SK-N-SH treated with all-trans-retinoic acid at 6 μM for 48 hours (cell line): ENCODE data around the gene FEM1A.

Experiments
- BACH2 ChIP-seq: fragments of 250-450 bp; sonication (Bioruptor Pico); IDR thresholded peaks from 2 replicates; pipeline ENCODE4 v1.9.0; 2021; ENCODE audit warnings: mild to moderate bottlenecking, borderline replicate concordance
- CSRNP3 ChIP-seq: fragments of 250-450 bp; sonication (Bioruptor Pico); IDR thresholded peaks from 2 replicates; pipeline ENCODE4 v1.5.1; 2021; ENCODE audit warnings: mild to moderate bottlenecking, moderate library complexity
- OSR1 ChIP-seq: fragments of 250-450 bp; sonication (Bioruptor Pico); IDR thresholded peaks from 2 replicates; pipeline ENCODE4 v1.8.0; 2022; ENCODE audit warnings: moderate library complexity, mild to moderate bottlenecking, inconsistent platforms
- PATZ1 ChIP-seq: fragments of 250-450 bp; sonication (Bioruptor Pico); IDR thresholded peaks from 2 replicates; pipeline ENCODE4 v1.8.0; 2020; ENCODE audit warnings: mild to moderate bottlenecking, moderate library complexity, borderline replicate concordance
- ZC3H10 ChIP-seq: fragments of 250-450 bp; sonication (Bioruptor Pico); IDR thresholded peaks from 2 replicates; pipeline ENCODE4 v1.5.1; 2021; ENCODE audit warnings: mild to moderate bottlenecking, moderate library complexity
- ZFP30 ChIP-seq: fragments of 450-650 bp; formaldehyde crosslinking; IDR thresholded peaks from 2 replicates; pipeline ENCODE4 v1.5.0; 2022; ENCODE audit warnings: mild to moderate bottlenecking, moderate library complexity
- ZNF70 ChIP-seq: fragments of 450-650 bp; formaldehyde crosslinking; IDR thresholded peaks from 2 replicates; pipeline ENCODE4 v1.5.0; 2020; ENCODE audit warnings: mild to moderate bottlenecking, moderate library complexity
- TF ChIP-seq, protein P1 (sequence below): fragments of 250-450 bp; sonication (Bioruptor Pico); IDR thresholded peaks from 2 replicates; pipeline ENCODE4 v1.5.0; 2020; ENCODE audit warnings: mild to moderate bottlenecking, moderate library complexity
- TF ChIP-seq, protein P2 (sequence below): fragments of 250-450 bp; sonication (Bioruptor Pico); IDR thresholded peaks from 2 replicates; pipeline ENCODE4 v1.5.1; 2020; ENCODE audit warnings: low read depth, mild to moderate bottlenecking, moderate library complexity

GRCh38 chr19:4781801-4782200 lies 9.7 kb upstream of the FEM1A start:
- TF ChIP-seq, protein P1, sequence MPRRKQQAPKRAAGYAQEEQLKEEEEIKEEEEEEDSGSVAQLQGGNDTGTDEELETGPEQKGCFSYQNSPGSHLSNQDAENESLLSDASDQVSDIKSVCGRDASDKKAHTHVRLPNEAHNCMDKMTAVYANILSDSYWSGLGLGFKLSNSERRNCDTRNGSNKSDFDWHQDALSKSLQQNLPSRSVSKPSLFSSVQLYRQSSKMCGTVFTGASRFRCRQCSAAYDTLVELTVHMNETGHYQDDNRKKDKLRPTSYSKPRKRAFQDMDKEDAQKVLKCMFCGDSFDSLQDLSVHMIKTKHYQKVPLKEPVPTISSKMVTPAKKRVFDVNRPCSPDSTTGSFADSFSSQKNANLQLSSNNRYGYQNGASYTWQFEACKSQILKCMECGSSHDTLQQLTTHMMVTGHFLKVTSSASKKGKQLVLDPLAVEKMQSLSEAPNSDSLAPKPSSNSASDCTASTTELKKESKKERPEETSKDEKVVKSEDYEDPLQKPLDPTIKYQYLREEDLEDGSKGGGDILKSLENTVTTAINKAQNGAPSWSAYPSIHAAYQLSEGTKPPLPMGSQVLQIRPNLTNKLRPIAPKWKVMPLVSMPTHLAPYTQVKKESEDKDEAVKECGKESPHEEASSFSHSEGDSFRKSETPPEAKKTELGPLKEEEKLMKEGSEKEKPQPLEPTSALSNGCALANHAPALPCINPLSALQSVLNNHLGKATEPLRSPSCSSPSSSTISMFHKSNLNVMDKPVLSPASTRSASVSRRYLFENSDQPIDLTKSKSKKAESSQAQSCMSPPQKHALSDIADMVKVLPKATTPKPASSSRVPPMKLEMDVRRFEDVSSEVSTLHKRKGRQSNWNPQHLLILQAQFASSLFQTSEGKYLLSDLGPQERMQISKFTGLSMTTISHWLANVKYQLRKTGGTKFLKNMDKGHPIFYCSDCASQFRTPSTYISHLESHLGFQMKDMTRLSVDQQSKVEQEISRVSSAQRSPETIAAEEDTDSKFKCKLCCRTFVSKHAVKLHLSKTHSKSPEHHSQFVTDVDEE (CRISPR knock-in tag): no peak
- TF ChIP-seq ZFP30 (no peak), OSR1 (CRISPR knock-in tag) (no peak), ZC3H10 (CRISPR knock-in tag) (no peak), PATZ1 (CRISPR knock-in tag) (no peak), CSRNP3 (CRISPR knock-in tag) (no peak), ZNF70 (CRISPR knock-in tag) (no peak), BACH2 (CRISPR knock-in tag) (no peak)
- TF ChIP-seq, protein P2, sequence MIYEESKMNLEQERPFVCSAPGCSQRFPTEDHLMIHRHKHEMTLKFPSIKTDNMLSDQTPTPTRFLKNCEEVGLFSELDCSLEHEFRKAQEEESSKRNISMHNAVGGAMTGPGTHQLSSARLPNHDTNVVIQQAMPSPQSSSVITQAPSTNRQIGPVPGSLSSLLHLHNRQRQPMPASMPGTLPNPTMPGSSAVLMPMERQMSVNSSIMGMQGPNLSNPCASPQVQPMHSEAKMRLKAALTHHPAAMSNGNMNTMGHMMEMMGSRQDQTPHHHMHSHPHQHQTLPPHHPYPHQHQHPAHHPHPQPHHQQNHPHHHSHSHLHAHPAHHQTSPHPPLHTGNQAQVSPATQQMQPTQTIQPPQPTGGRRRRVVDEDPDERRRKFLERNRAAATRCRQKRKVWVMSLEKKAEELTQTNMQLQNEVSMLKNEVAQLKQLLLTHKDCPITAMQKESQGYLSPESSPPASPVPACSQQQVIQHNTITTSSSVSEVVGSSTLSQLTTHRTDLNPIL (CRISPR knock-in tag): no peak
